GM13976 (cell line): ENCODE data around the gene ATOH8.

Source experiments
- DNase-seq: peaks from one replicate; pipeline ENCODE4 v3.0.0; 2012; ENCODE audit warnings: low spot score
- in situ Hi-C: fragments of 300-500 bp; cut with MboI; formaldehyde crosslinking; loops from one replicate; pipeline ENCODE4 v1.12.0; 2022; ENCODE audit warnings: low sequenced_read_pairs, mixed read lengths, inconsistent platforms; ENCODE audit not compliant: unreplicated experiment
- TF ChIP-seq, protein P1 (sequence below): IDR thresholded peaks from 2 replicates; pipeline ENCODE4 v1.5.1; 2012; ENCODE audit warnings: borderline replicate concordance, mild to moderate bottlenecking; ENCODE audit not compliant: insufficient read depth; ENCODE audit errors: extremely low read depth, missing control alignments, control extremely low read depth

The ATOH8 gene

DNA sequence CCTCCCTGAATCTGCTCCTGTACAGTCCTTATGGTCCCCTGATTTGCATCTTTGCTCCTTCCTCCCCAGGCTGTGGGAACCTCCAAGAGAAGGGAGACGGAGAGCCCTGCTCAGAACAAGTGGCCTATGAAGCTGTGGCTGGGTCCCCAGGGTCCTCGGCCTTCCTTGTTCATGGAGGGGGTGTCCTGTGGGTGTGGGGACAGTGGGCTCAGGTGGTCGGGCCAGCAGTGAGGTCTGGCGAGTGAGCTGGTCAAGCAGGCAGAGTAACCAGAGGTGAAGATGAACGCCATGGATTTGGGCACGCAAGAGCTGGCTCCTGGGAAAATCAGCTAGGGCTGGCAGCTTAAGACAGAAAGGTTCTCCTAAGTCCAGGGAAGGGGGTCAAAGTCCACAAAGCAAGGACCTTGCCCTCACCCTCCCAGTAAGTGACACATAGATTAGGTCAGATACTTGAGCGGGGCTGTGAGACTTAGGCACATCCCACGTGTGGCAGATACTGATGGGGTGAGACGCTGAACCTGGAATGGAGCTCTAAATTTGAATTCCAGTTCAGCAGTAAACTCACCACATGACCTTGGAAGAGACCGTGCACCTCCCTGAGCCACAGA lies 34.8 kb upstream of the ATOH8 start:
- in situ Hi-C loops: no loop called here
- TF ChIP-seq, protein P1, sequence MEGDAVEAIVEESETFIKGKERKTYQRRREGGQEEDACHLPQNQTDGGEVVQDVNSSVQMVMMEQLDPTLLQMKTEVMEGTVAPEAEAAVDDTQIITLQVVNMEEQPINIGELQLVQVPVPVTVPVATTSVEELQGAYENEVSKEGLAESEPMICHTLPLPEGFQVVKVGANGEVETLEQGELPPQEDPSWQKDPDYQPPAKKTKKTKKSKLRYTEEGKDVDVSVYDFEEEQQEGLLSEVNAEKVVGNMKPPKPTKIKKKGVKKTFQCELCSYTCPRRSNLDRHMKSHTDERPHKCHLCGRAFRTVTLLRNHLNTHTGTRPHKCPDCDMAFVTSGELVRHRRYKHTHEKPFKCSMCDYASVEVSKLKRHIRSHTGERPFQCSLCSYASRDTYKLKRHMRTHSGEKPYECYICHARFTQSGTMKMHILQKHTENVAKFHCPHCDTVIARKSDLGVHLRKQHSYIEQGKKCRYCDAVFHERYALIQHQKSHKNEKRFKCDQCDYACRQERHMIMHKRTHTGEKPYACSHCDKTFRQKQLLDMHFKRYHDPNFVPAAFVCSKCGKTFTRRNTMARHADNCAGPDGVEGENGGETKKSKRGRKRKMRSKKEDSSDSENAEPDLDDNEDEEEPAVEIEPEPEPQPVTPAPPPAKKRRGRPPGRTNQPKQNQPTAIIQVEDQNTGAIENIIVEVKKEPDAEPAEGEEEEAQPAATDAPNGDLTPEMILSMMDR: no peak
- no peak for DNase-seq

DNA sequence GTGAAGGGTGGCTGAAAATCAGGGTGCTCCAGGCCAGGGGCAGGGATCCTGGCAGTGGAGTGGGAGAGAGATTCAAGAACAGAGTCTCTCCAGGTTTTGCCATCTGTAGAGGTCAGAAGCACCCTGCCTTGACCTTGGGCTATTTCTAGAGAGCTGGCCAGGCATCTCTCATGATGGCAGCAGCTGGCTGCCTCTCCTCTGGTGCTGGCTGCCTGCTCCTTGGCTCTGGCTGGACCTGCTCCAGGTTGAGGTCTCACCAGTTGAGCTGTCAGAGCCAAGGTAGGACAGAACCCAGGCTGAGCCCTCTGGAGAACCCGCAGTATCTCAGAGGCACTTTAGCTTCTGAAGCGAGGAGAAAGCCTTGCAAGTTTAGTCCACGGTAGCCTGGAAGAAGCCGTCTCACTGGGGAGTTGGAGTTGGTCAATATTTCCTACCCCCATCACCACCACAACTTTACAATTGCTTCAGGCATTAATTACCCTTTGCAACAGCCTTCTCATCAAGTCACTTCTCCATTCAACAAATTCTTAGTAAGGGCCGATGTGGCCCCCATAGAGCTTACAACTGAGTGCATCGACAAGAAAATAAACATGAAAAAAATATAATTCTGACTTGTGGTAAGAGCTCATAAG lies 34.1 kb upstream of the ATOH8 start:
- DNase-seq: no peak
- TF ChIP-seq, protein P1: no peak
- in situ Hi-C loops: no loop called here

DNA sequence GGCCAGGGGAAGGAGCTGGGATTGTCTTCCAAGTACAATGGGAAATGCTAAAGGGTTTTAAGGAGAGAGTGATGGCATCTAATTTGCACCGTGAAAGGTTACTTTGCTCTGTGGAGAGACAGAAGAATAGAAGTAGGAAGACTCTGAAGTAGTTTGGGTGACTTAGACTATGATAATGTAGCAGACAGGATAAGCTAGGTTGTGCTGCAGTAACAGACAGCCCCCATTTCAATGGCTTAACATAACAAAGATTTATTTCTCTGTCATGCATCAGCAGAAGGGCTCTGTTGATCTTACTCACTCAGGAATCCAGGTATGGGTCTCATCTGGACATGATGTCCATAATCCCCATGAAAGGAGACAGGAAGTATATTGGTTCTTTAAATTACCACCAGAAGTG lies 33.3 kb upstream of the ATOH8 start:
- in situ Hi-C loops: no loop called here
- no peak for DNase-seq
- TF ChIP-seq, protein P1: no peak

DNA sequence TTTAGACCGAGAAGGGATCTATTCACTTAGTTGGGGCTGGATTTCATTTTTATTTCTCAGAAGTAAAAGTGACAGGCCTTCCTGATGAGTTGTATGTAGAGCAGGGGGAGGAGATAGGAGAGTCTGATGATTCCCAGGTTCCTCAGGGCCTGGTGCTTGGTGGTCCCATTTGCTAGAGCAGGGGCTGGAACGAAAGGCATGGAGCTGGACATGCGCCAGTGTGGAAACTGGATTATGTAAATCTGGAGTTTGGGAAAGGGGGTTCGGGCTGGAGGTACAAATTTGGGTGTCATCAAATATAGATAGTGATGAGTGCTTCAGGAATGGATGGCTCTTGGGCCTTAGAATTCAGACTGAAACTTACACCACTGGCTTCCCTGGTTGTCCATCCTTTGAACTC lies 32.1 kb upstream of the ATOH8 start:
- in situ Hi-C loops: no loop called here
- TF ChIP-seq, protein P1: no peak
- no peak for DNase-seq

DNA sequence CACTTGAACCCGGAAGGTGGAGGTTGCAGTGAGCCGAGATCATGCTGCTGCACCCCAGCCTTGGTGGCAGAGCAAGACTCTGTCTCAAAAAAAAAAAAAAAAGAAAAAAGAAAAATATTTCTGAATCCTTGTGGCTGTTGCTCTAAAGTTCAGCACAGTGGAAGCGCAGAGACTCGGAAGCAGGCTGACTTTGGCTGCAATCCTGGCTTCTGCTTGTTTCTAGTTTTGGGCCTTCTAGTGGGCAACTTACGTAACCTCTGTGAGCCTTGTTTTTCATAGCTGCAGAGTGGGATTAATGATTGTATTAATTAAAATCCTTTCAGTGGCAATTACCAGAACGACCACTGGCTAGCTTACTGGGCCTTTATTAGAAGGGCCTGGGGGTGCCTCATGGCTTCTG lies 31.3 kb upstream of the ATOH8 start:
- in situ Hi-C loops: no loop called here
- TF ChIP-seq, protein P1: no peak
- DNase-seq: no peak

DNA sequence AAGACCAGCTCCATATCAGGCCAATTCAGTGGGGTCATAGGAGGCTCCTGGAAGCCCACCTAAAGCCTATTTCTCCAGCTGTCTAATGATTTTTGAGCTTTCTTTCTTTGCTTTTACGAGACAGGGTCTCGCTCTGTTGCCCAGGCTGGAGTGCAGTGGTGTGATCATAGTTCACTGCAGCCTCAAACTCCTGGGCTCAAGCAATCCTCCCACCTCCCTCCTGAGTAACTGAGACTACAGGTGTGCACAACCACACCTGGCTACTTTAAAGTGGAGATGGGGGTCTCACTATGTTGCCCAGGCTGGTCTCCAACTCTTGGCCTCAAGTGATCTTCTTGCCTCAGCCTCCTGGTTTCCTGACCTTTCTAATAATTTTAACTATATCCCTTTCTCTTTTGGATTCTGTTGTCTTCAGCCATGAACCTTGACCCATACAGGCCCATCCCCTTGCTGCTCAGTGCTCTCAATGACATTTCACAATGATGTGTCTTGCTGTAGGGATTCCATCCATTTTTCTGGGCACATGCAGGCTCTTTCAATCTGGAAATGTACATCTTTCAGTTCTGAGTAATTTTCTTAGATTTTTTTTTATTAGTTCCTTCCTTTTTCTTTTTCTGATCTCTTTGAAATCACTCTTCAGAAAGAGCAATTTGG lies 30.0 kb upstream of the ATOH8 start:
- TF ChIP-seq, protein P1: no peak
- in situ Hi-C loops: no loop called here
- DNase-seq: no peak
